PC-3 (cell line): ENCODE results near the gene MBD6. TPM values are rescaled to one million over a fixed set of nuclear protein-coding genes. Genes with fewer than 3 reads are reported as not detected.
"Not testable (repeated sequence)": the region's sequence is repeated elsewhere in the genome, so short reads cannot be mapped to it uniquely, and the experiment has no call there.

ENCODE experiments used
- ATAC-seq: fragments of 200-7000 bp; cut with Tn5 transposase; 2 replicates; pipeline ENCODE4 v1.9.1; 2020; ENCODE audit warnings: mild to moderate bottlenecking, moderate library complexity
- BruUV-seq: library from RNA; stranded (reverse); fragments of 400-500 nt; replicated peaks from 2 replicates; lab custom pipeline; 2021; lab: Mats Ljungman, UMichigan
- CTCF ChIA-PET: fragments of 300-600 bp; sonication (Branson Sonifier 250); formaldehyde crosslinking; loops from one replicate; lab custom pipeline; 2022; ENCODE audit warnings: antibody characterized with exemption; lab: Charles Lee
- POLR2A ChIA-PET: fragments of 300-600 bp; sonication (Branson Sonifier 250); formaldehyde crosslinking; loops from one replicate; lab custom pipeline; 2022; ENCODE audit warnings: antibody characterized with exemption; ENCODE audit not compliant: unreplicated experiment; lab: Charles Lee
- DNase-seq: peaks from one replicate; pipeline ENCODE4 v3.0.0-alpha.2; 2015
- H2AFZ ChIP-seq: fragments of 300-600 bp; sonication (generic); 2 replicates; pipeline ENCODE4 v1.6.0; 2016; ENCODE audit warnings: antibody characterized with exemption, low read length
- H3F3A ChIP-seq: fragments of 300-600 bp; sonication (generic); one replicate; pipeline ENCODE4 v1.6.0; 2017; ENCODE audit warnings: antibody characterized with exemption, low read length, control low read depth, mild to moderate bottlenecking; ENCODE audit not compliant: unreplicated experiment
- H3K27ac ChIP-seq: fragments of 300-600 bp; sonication (generic); 2 replicates; pipeline ENCODE4 v1.5.1; 2016; ENCODE audit warnings: mild to moderate bottlenecking, low read length
- H3K27me3 ChIP-seq: fragments of 300-600 bp; sonication (generic); 2 replicates; pipeline ENCODE4 v1.6.1; 2016; ENCODE audit warnings: low read length, mixed read lengths
- H3K36me3 ChIP-seq: fragments of 300-600 bp; sonication (generic); 2 replicates; pipeline ENCODE4 v1.6.1; 2016; ENCODE audit warnings: low read depth, mixed run types, low read length, mixed read lengths
- H3K4me1 ChIP-seq: fragments of 300-600 bp; sonication (generic); 2 replicates; pipeline ENCODE4 v1.5.1; 2016; ENCODE audit warnings: low read length; ENCODE audit not compliant: insufficient read depth
- H3K4me2 ChIP-seq: fragments of 300-600 bp; sonication (generic); 2 replicates; pipeline ENCODE4 v1.6.0; 2016; ENCODE audit warnings: low read length
- H3K4me3 ChIP-seq: fragments of 300-600 bp; sonication (generic); 2 replicates; pipeline ENCODE4 v1.5.1; 2016; ENCODE audit warnings: mild to moderate bottlenecking, low read length, mixed read lengths
- H3K79me2 ChIP-seq: fragments of 300-600 bp; sonication (generic); 2 replicates; pipeline ENCODE4 v1.6.1; 2017; ENCODE audit warnings: low read length, mixed read lengths
- H3K9ac ChIP-seq: fragments of 300-600 bp; sonication (generic); 2 replicates; pipeline ENCODE4 v1.6.0; 2016; ENCODE audit warnings: mild to moderate bottlenecking, low read length
- H3K9me2 ChIP-seq: fragments of 300-600 bp; sonication (generic); replicated peaks from 2 replicates; pipeline ENCODE4 v1.6.1; 2016; ENCODE audit warnings: mixed run types, low read length, mixed read lengths
- H3K9me3 ChIP-seq: fragments of 300-600 bp; sonication (generic); 2 replicates; pipeline ENCODE4 v1.6.1; 2016; ENCODE audit warnings: low read length, mixed read lengths
- H4K20me1 ChIP-seq: fragments of 300-600 bp; sonication (generic); 2 replicates; pipeline ENCODE4 v1.6.1; 2016; ENCODE audit warnings: low read length, mixed read lengths
- CTCF ChIP-seq: fragments of 300-600 bp; sonication (generic); conservative IDR thresholded peaks from 2 replicates; pipeline ENCODE4 v1.5.1; 2017; ENCODE audit warnings: antibody characterized with exemption, low read depth, mild to moderate bottlenecking, low read length
- EZH2 ChIP-seq: fragments of 300-600 bp; sonication (generic); IDR thresholded peaks from one replicate; pipeline ENCODE4 v1.6.1; 2017; ENCODE audit warnings: antibody characterized with exemption, mild to moderate bottlenecking, low read length; ENCODE audit not compliant: unreplicated experiment
- EZH2phosphoT487 ChIP-seq: fragments of 300-600 bp; sonication (generic); IDR thresholded peaks from 2 replicates; pipeline ENCODE4 v1.6.1; 2018; ENCODE audit warnings: mild to moderate bottlenecking, antibody characterized with exemption, low read length, borderline replicate concordance
- intact Hi-C: fragments of 100-400 bp; cut with micrococcal nuclease; formaldehyde crosslinking; loops from 2 replicates; pipeline ENCODE4 v1.9.0; 2023
- total RNA-seq: library from RNA; depleted of rRNA; stranded (reverse); fragments of >200 nt; gene quantifications from 2 replicates; pipeline ENCODE4 v1.2.3, GENCODE V29; 2014

MBD6 gene
- total RNA-seq, 1 experiment from 2014 or later = 13.2 TPM

- peaks cover 10% of the 10 kb centered on the region for H3K4me1 ChIP-seq
- H4K20me1 ChIP-seq = no peaks in the 10 kb centered on the region
- peaks cover 30% of the 10 kb centered on the region for H3K36me3 ChIP-seq
- intact Hi-C loops = no loop called here
- peak overlapping the region; percentile 91 for H3K4me3 ChIP-seq
- ChIA-PET CTCF (no interaction called here), POLR2A (no interaction called here)
- H3K4me2 ChIP-seq = peak overlapping the region; percentile 93
- no peak overlapping the region for H3K27ac ChIP-seq
- no peak overlapping the region for H2AFZ ChIP-seq
- H3K9me3 ChIP-seq = no peaks in the 10 kb centered on the region
- no peaks in the 10 kb centered on the region for H3F3A ChIP-seq
- H3K9me2 ChIP-seq = no peaks in the 10 kb centered on the region
- H3K27me3 ChIP-seq = no peaks in the 10 kb centered on the region
- TF ChIP-seq EZH2 (no peak), CTCF (no peak), EZH2phosphoT487 (no peak)
- DNase-seq (no peak), ATAC-seq (no peak)
- TSS peak; percentile 40 for BruUV-seq
- H3K79me2 ChIP-seq = peaks cover 24% of the 10 kb centered on the region
- H3K9ac ChIP-seq = peak overlapping the region; percentile 89
Observed at GRCh38 chr12:57489157-57489641, 33.4 kb upstream of the MBD6 start.

- H3K4me1 ChIP-seq = peaks cover 10% of the 10 kb centered on the region
- H3K9me2 ChIP-seq = no peaks in the 10 kb centered on the region
- H3K9ac ChIP-seq = no peak overlapping the region
- no peak for ATAC-seq
- ChIA-PET CTCF (no interaction called here), POLR2A (no interaction called here)
- no peak overlapping the region for H3K4me3 ChIP-seq
- H2AFZ ChIP-seq = no peak overlapping the region
- H3K36me3 ChIP-seq = peaks cover 30% of the 10 kb centered on the region
- H3K27ac ChIP-seq = no peak overlapping the region
- BruUV-seq = no TSS peak
- H3K4me2 ChIP-seq = 0 out of 2 replicates have a peak overlapping the region, but pooled peaks have one; percentile 10
- H3F3A ChIP-seq = no peaks in the 10 kb centered on the region
- intact Hi-C loops = no loop called here
- H4K20me1 ChIP-seq = no peaks in the 10 kb centered on the region
- peaks cover 24% of the 10 kb centered on the region for H3K79me2 ChIP-seq
- DNase-seq = no peak
- H3K27me3 ChIP-seq = no peaks in the 10 kb centered on the region
- TF ChIP-seq EZH2 (no peak), EZH2phosphoT487 (no peak)
- no peaks in the 10 kb centered on the region for H3K9me3 ChIP-seq
Observed at GRCh38 chr12:57490126-57490525, 32.5 kb upstream of the MBD6 start.

GRCh38 chr12:57491393-57492280 lies 31.0 kb upstream of the MBD6 start:
- peak; percentile 48 for TF ChIP-seq CTCF
- TF ChIP-seq EZH2phosphoT487 = no peak
- TF ChIP-seq EZH2 = no peak
- Histone ChIP-seq H2AFZ (no peak overlapping the region), H3K9me3 (no peaks in the 10 kb centered on the region), H3K4me1 (peaks cover 10% of the 10 kb centered on the region), H3K9me2 (no peaks in the 10 kb centered on the region), H4K20me1 (no peaks in the 10 kb centered on the region), H3K79me2 (peaks cover 24% of the 10 kb centered on the region), H3F3A (no peaks in the 10 kb centered on the region), H3K4me2 (no peak overlapping the region), H3K9ac (no peak overlapping the region), H3K27ac (no peak overlapping the region), H3K4me3 (no peak overlapping the region), H3K27me3 (no peaks in the 10 kb centered on the region), H3K36me3 (peaks cover 32% of the 10 kb centered on the region)
- intact Hi-C loops = no loop called here
- ChIA-PET CTCF (no interaction called here), POLR2A (no interaction called here)
- DNase-seq = peak; percentile 28
- no TSS peak for BruUV-seq
- no peak for ATAC-seq

DNA sequence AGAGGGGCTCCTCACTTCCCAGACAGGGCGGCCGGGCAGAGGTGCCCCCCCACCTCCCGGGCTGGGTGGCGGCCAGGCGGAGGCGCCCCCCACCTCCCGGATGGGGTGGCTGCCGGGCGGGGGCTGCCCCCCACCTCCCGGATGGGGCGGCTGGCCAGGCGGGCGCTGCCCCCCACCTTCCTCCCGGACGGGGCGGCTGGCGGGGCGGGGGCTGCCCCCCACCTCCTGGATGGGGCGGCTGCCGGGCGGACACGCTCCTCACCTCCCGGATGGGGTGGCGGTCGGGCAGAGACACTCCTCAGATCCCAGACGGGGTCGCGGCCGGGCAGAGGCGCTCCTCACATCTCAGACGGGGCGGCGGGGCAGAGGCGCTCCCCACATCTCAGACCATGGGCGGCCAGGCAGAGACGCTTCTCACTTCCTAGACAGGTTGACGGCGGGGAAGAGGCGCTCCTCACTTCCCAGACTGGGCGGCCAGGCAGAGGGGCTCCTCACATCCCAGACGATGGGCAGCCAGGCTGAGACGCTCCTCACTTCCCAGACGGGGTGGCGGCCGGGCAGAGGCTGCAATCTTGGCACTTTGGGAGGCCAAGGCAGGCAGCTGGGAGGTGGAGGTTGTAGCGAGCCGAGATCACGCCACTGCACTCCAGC lies 27.4 kb upstream of the MBD6 start:
- H3K27me3 ChIP-seq, H3F3A ChIP-seq, H3K9ac ChIP-seq, H3K4me1 ChIP-seq, H3K4me2 ChIP-seq, CTCF ChIA-PET, H3K27ac ChIP-seq, POLR2A ChIA-PET, H3K9me2 ChIP-seq, H4K20me1 ChIP-seq, H3K79me2 ChIP-seq, H3K4me3 ChIP-seq, H3K9me3 ChIP-seq, H2AFZ ChIP-seq, BruUV-seq, intact Hi-C loops, DNase-seq, ATAC-seq: not testable (repeated sequence)
- H3K36me3 ChIP-seq = peaks cover 44% of the 10 kb centered on the region
